H9 (cell line): Measurements from ENCODE around the gene ZNF655. TPM values are rescaled to one million over a fixed set of nuclear protein-coding genes. Genes with fewer than 3 reads are reported as not detected.

Source experiments
- DNase-seq: peaks from one replicate; pipeline ENCODE4 v3.0.0-alpha.2; 2017
- H2AFZ ChIP-seq: one replicate; pipeline ENCODE4 v1.6.1; 2013; ENCODE audit warnings: mild to moderate bottlenecking, low read length, control low read depth, moderate library complexity
- H2AK5ac ChIP-seq: 2 replicates; pipeline ENCODE4 v1.6.1; 2013; ENCODE audit warnings: low read length, control low read depth, mixed read lengths; ENCODE audit not compliant: insufficient read length
- H2BK120ac ChIP-seq: one replicate; pipeline ENCODE4 v1.6.1; 2013; ENCODE audit warnings: low read depth, mild to moderate bottlenecking, low read length, control low read depth, inconsistent platforms; ENCODE audit not compliant: poor library complexity, severe bottlenecking
- H2BK12ac ChIP-seq: 2 replicates; pipeline ENCODE4 v1.6.1; 2013; ENCODE audit warnings: low read length, control low read depth, mixed read lengths, low read depth; ENCODE audit not compliant: insufficient read length
- H2BK15ac ChIP-seq: 2 replicates; pipeline ENCODE4 v1.6.1; 2013; ENCODE audit warnings: low read depth, low read length, control low read depth
- H2BK20ac ChIP-seq: one replicate; pipeline ENCODE4 v1.6.1; 2013; ENCODE audit warnings: low read depth, mild to moderate bottlenecking, low read length, control low read depth, inconsistent platforms; ENCODE audit not compliant: poor library complexity, severe bottlenecking
- H2BK5ac ChIP-seq: 2 replicates; pipeline ENCODE4 v1.6.1; 2013; ENCODE audit warnings: low read length, control low read depth, mixed read lengths; ENCODE audit not compliant: insufficient read length
- H3K14ac ChIP-seq: 2 replicates; pipeline ENCODE4 v1.6.1; 2013; ENCODE audit warnings: low read length, control low read depth; ENCODE audit not compliant: insufficient read depth
- H3K18ac ChIP-seq: 2 replicates; pipeline ENCODE4 v1.6.1; 2013; ENCODE audit warnings: low read depth, mild to moderate bottlenecking, mixed read lengths, low read length, control low read depth; ENCODE audit not compliant: insufficient read length
- H3K23ac ChIP-seq: 2 replicates; pipeline ENCODE4 v1.6.1; 2013; ENCODE audit warnings: low read length, control low read depth, mixed read lengths, low read depth; ENCODE audit not compliant: insufficient read length
- H3K23me2 ChIP-seq: 2 replicates; pipeline ENCODE4 v1.6.1; 2013; ENCODE audit warnings: low read depth, mild to moderate bottlenecking, mixed read lengths, low read length, control low read depth; ENCODE audit not compliant: insufficient read length, poor library complexity, severe bottlenecking
- H3K27ac ChIP-seq: 2 replicates; pipeline ENCODE4 v1.5.1; 2013; ENCODE audit warnings: low read length, control low read depth, mixed read lengths, low read depth; ENCODE audit not compliant: insufficient read length
- H3K27me3 ChIP-seq: 2 replicates; pipeline ENCODE4 v1.6.1; 2013; ENCODE audit warnings: low read length, control low read depth, inconsistent platforms; ENCODE audit not compliant: insufficient read depth
- H3K4ac ChIP-seq: 2 replicates; pipeline ENCODE4 v1.6.1; 2013; ENCODE audit warnings: low read depth, mild to moderate bottlenecking, control low read depth, inconsistent platforms, low read length, moderate library complexity
- H3K4me1 ChIP-seq: 2 replicates; pipeline ENCODE4 v1.6.1; 2013; ENCODE audit warnings: low read length, control low read depth, inconsistent platforms; ENCODE audit not compliant: insufficient read depth
- H3K4me2 ChIP-seq: 2 replicates; pipeline ENCODE4 v1.6.1; 2013; ENCODE audit warnings: low read length, control low read depth, mixed read lengths; ENCODE audit not compliant: insufficient read length, insufficient read depth
- H3K56ac ChIP-seq: 2 replicates; pipeline ENCODE4 v1.6.1; 2013; ENCODE audit warnings: low read depth, mild to moderate bottlenecking, mixed read lengths, low read length, control low read depth; ENCODE audit not compliant: insufficient read length
- H3K79me1 ChIP-seq: 2 replicates; pipeline ENCODE4 v1.6.1; 2013; ENCODE audit warnings: low read depth, mild to moderate bottlenecking, moderate library complexity, low read length, control low read depth, inconsistent platforms; ENCODE audit not compliant: insufficient read depth, poor library complexity, severe bottlenecking
- H3K79me2 ChIP-seq: 2 replicates; pipeline ENCODE4 v1.6.1; 2013; ENCODE audit warnings: low read length, control low read depth, inconsistent platforms; ENCODE audit not compliant: insufficient read depth
- H3K9ac ChIP-seq: 2 replicates; pipeline ENCODE4 v1.6.1; 2013; ENCODE audit warnings: low read length, control low read depth, mixed read lengths; ENCODE audit not compliant: insufficient read length; ENCODE audit errors: extremely low read depth
- H3K9me3 ChIP-seq: one replicate; pipeline ENCODE4 v1.6.1; 2013; ENCODE audit warnings: low read depth, low read length, inconsistent platforms; ENCODE audit not compliant: control insufficient read depth
- H3T11ph ChIP-seq: one replicate; pipeline ENCODE4 v1.6.1; 2013; ENCODE audit warnings: mild to moderate bottlenecking, low read length, control low read depth, inconsistent platforms
- H4K20me1 ChIP-seq: one replicate; pipeline ENCODE4 v1.6.1; 2013; ENCODE audit not compliant: control insufficient read depth, insufficient read length, insufficient read depth
- H4K5ac ChIP-seq: 2 replicates; pipeline ENCODE4 v1.6.1; 2013; ENCODE audit warnings: low read depth, mild to moderate bottlenecking, mixed read lengths, low read length, control low read depth; ENCODE audit not compliant: insufficient read length
- H4K8ac ChIP-seq: replicated peaks from 2 replicates; pipeline ENCODE4 v1.6.1; 2013; ENCODE audit warnings: low read length, control low read depth, mixed read lengths, low read depth; ENCODE audit not compliant: insufficient read length
- H4K91ac ChIP-seq: 2 replicates; pipeline ENCODE4 v1.6.1; 2013; ENCODE audit warnings: low read depth, mild to moderate bottlenecking, moderate library complexity, mixed read lengths, low read length, control low read depth; ENCODE audit not compliant: insufficient read length
- H3K27ac Mint-ChIP-seq, 3 experiments: 2 replicates in 2 of 3; 3 replicates in 1 of 3; pipeline ENCODE4 v1.8.0; 2020 to 2021; ENCODE audit warnings: mixed read lengths in 3 of 3, mild to moderate bottlenecking in 1 of 3, moderate library complexity in 1 of 3
- H3K27me3 Mint-ChIP-seq: 2 replicates; pipeline ENCODE4 v1.8.0; 2021; ENCODE audit warnings: low read depth, mild to moderate bottlenecking, moderate library complexity, mixed read lengths
- H3K36me3 Mint-ChIP-seq, 3 experiments: 2 replicates in 2 of 3; 3 replicates in 1 of 3; pipeline ENCODE4 v1.8.0; 2020 to 2021; ENCODE audit warnings: low read depth in 3 of 3, mixed read lengths in 3 of 3; ENCODE audit not compliant: insufficient read depth in 1 of 3
- H3K4me1 Mint-ChIP-seq, 2 experiments: 2 replicates each; pipeline ENCODE4 v1.8.0; 2020; ENCODE audit warnings: mixed read lengths in 2 of 2
- H3K4me3 Mint-ChIP-seq, 2 experiments: 2 replicates in 1 of 2; 3 replicates in 1 of 2; pipeline ENCODE4 v1.8.0; 2020 to 2021; ENCODE audit warnings: mild to moderate bottlenecking in 2 of 2, mixed read lengths in 2 of 2, moderate library complexity in 1 of 2
- H3K9me3 Mint-ChIP-seq, 2 experiments: 2 replicates in 1 of 2; 3 replicates in 1 of 2; pipeline ENCODE4 v1.8.0; 2020; ENCODE audit warnings: mild to moderate bottlenecking in 2 of 2, mixed read lengths in 2 of 2, moderate library complexity in 1 of 2
- WGBS: extraction: QIAGEN DNeasy Blood & Tissue Kit; methylation state at CpG from one replicate; pipeline ENCODE4 v1.1.7; 2013; ENCODE audit warnings: missing lambda C conversion rate, low lambda C conversion rate, mixed read lengths; ENCODE audit not compliant: insufficient read length; ENCODE audit errors: extremely low coverage; 5-methylcytosine and 5-hydroxymethylcytosine counted together
- total RNA-seq: library from RNA; stranded (reverse); gene quantifications from 2 replicates; pipeline ENCODE4 v1.2.1, GENCODE V29; 2021
- TF ChIP-seq, protein P1 (sequence below): fragments of 200-600 bp; sonication (generic); conservative IDR thresholded peaks from 3 replicates; pipeline ENCODE4 v1.8.0; 2021; ENCODE audit warnings: antibody characterized with exemption, mild to moderate bottlenecking

The ZNF655 gene
- total RNA-seq, 1 experiment from 2014 or later = 49.2 TPM

- H4K8ac ChIP-seq = no peak overlapping the region
- H3K79me2 ChIP-seq = no peaks in the 10 kb centered on the region
- no peak overlapping the region for H2BK12ac ChIP-seq
- H3K4me1 ChIP-seq = no peaks in the 10 kb centered on the region
- H3K4ac ChIP-seq = no peak overlapping the region
- Mint-ChIP-seq H3K36me3 (no peaks in the 10 kb centered on the region), H3K9me3 (no peaks in the 10 kb centered on the region; a peak in 1 of 5 replicates), H3K4me3 (no peak overlapping the region), H3K27me3 (no peaks in the 10 kb centered on the region; the same call in 1 of the 2 replicates), H3K27ac (no peak overlapping the region), H3K4me1 (no peaks in the 10 kb centered on the region)
- no peak overlapping the region for H3K14ac ChIP-seq
- no peaks in the 10 kb centered on the region for H4K20me1 ChIP-seq
- no peak overlapping the region for H2BK20ac ChIP-seq
- no peak overlapping the region for H2AFZ ChIP-seq
- H3K23ac ChIP-seq = no peak overlapping the region
- TF ChIP-seq, protein P1, sequence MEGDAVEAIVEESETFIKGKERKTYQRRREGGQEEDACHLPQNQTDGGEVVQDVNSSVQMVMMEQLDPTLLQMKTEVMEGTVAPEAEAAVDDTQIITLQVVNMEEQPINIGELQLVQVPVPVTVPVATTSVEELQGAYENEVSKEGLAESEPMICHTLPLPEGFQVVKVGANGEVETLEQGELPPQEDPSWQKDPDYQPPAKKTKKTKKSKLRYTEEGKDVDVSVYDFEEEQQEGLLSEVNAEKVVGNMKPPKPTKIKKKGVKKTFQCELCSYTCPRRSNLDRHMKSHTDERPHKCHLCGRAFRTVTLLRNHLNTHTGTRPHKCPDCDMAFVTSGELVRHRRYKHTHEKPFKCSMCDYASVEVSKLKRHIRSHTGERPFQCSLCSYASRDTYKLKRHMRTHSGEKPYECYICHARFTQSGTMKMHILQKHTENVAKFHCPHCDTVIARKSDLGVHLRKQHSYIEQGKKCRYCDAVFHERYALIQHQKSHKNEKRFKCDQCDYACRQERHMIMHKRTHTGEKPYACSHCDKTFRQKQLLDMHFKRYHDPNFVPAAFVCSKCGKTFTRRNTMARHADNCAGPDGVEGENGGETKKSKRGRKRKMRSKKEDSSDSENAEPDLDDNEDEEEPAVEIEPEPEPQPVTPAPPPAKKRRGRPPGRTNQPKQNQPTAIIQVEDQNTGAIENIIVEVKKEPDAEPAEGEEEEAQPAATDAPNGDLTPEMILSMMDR = no peak
- no peaks in the 10 kb centered on the region for H3K27me3 ChIP-seq
- H2BK120ac ChIP-seq = no peak overlapping the region
- no peak overlapping the region for H4K5ac ChIP-seq
- H3K4me2 ChIP-seq = no peak overlapping the region
- no peak for DNase-seq
- H2BK5ac ChIP-seq = no peak overlapping the region
- no peak overlapping the region for H3T11ph ChIP-seq
- H3K18ac ChIP-seq = no peak overlapping the region
- H3K9ac ChIP-seq = no peak overlapping the region
- no peak overlapping the region for H2BK15ac ChIP-seq
- H3K56ac ChIP-seq = no peak overlapping the region
- no peak overlapping the region for H4K91ac ChIP-seq
- H2AK5ac ChIP-seq = no peak overlapping the region
- no peak overlapping the region for H3K27ac ChIP-seq
- WGBS = no CpG with 5 or more reads among the region's 3 CpGs
- no peaks in the 10 kb centered on the region for H3K79me1 ChIP-seq
- no peaks in the 10 kb centered on the region for H3K23me2 ChIP-seq
- no peaks in the 10 kb centered on the region for H3K9me3 ChIP-seq
Observed at GRCh38 chr7:99588868-99589267, 30.4 kb downstream of the ZNF655 start.
